Activated B cell treated with CpG ODN at 0.5 μM for 24 hours (primary cell): ENCODE results near the gene COL12A1. TPM values are rescaled to one million over a fixed set of nuclear protein-coding genes. Genes with fewer than 3 reads are reported as not detected.

Source experiments
- ATAC-seq: fragments of 200-7000 bp; cut with Tn5 transposase; one replicate; pipeline ENCODE4 v1.10.0; 2021; ENCODE audit warnings: low read depth, mild to moderate bottlenecking, moderate library complexity
- CTCF ChIA-PET: fragments of 350-600 bp; sonication (Branson Sonifier 250); formaldehyde crosslinking; loops from one replicate; lab custom pipeline; 2021; ENCODE audit warnings: antibody characterized with exemption; lab: Charles Lee
- POLR2A ChIA-PET: fragments of 350-600 bp; sonication (Branson Sonifier 250); formaldehyde crosslinking; loops from one replicate; lab custom pipeline; 2021; ENCODE audit warnings: antibody characterized with exemption; lab: Charles Lee
- DNase-seq: peaks from one replicate; pipeline ENCODE4 v3.0.0; 2022
- H3K27ac Mint-ChIP-seq: one replicate; pipeline ENCODE4 v1.8.0; 2020; ENCODE audit warnings: mixed read lengths
- H3K27me3 Mint-ChIP-seq: one replicate; pipeline ENCODE4 v1.8.0; 2021; ENCODE audit warnings: mixed read lengths
- H3K36me3 Mint-ChIP-seq: one replicate; pipeline ENCODE4 v1.8.0; 2021; ENCODE audit warnings: low read depth, mixed read lengths
- H3K4me1 Mint-ChIP-seq: one replicate; pipeline ENCODE4 v1.8.0; 2021; ENCODE audit warnings: mixed read lengths
- H3K4me3 Mint-ChIP-seq: one replicate; pipeline ENCODE4 v1.8.0; 2020; ENCODE audit warnings: mild to moderate bottlenecking, mixed read lengths
- H3K9me3 Mint-ChIP-seq: one replicate; pipeline ENCODE4 v1.8.0; 2020; ENCODE audit warnings: mixed read lengths
- CTCF ChIP-seq: fragments of 200-600 bp; IDR thresholded peaks from one replicate; pipeline ENCODE4 v1.8.0; 2022; ENCODE audit warnings: antibody characterized with exemption, mild to moderate bottlenecking
- intact Hi-C: fragments of 100-400 bp; cut with micrococcal nuclease; formaldehyde crosslinking; loops from one replicate; pipeline ENCODE4 v1.15.1; 2024
- total RNA-seq: library from RNA; stranded (reverse); gene quantifications from 2 replicates; pipeline ENCODE4 v1.2.3, GENCODE V29; 2022

COL12A1 gene
- total RNA-seq, 1 donor from 2014 or later: not detected

DNA sequence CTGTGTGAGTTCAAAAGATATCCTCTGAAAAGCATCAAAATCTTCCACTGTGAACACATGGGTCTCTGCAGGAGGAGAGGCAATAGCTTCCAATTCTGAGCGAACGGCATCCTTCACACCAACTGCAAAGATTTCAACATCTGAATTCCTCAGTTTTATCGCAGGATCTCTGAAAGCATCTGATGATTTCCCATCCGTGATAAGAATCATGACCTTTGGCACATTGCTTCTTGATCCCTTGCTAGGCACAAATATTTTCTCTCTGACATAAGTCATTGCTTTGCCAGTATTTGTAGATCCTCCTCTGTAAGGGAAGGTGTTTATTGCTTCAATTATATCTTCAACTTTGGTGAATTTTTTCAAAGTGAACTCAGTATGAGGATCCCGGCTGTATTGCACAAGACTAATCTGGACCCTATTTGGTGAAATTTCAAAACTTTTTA lies 22.7 kb downstream of the COL12A1 start:
- ChIA-PET CTCF (no interaction called here), POLR2A (no interaction called here)
- Mint-ChIP-seq H3K27ac (no peak overlapping the region), H3K4me3 (no peak overlapping the region), H3K36me3 (no peaks in the 10 kb centered on the region), H3K27me3 (peaks cover 17% of the 10 kb centered on the region), H3K9me3 (peaks cover 4% of the 10 kb centered on the region), H3K4me1 (no peaks in the 10 kb centered on the region)
- TF ChIP-seq CTCF: no peak
- DNase-seq: no peak
- no peak for ATAC-seq
- intact Hi-C loops: no loop called here

DNA sequence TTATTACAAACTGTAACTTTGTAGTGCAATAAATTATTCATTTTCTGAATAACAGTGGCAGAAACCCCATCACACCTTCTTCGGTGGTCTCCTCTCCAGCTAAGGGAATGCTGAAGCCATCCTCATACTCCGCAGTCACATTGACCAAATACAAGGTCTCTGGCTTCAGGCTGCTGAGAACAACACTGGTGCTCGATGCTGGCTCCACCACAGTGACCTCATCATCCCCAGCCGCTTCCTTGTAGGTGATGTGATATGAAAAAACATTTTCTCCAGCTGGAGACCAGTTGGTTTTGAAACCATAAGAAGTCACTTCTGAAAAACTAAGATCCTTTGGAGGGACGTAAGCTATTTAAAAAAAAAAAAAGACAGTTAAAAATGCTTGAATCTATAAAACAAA lies 25.0 kb downstream of the COL12A1 start:
- Mint-ChIP-seq H3K27ac (no peak overlapping the region), H3K4me1 (no peaks in the 10 kb centered on the region), H3K36me3 (no peaks in the 10 kb centered on the region), H3K9me3 (no peaks in the 10 kb centered on the region), H3K27me3 (peaks cover 19% of the 10 kb centered on the region), H3K4me3 (no peak overlapping the region)
- DNase-seq: no peak
- CTCF ChIA-PET: no interaction called here
- POLR2A ChIA-PET: no interaction called here
- intact Hi-C loops: no loop called here
- no peak for TF ChIP-seq CTCF
- ATAC-seq: no peak

DNA sequence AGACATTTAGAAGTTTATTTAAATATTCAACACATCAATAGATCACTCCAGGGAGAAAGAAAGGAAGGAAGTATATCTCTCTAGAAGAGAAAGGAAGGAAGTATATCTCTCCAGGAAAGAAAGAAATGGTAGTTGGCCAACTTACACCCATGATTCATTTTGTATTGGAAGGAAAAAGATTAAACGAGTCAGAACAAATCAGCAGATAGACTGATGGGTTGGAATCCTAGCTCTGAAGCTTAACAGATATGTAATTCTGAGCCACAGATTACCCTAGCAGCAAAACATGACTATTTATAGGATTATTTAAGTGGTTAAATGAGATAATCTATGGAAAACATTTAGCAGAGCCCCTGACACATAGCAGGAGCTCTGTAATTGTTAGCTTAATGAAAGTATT lies 27.1 kb downstream of the COL12A1 start:
- CTCF ChIA-PET: no interaction called here
- H3K27me3 Mint-ChIP-seq: peaks cover 12% of the 10 kb centered on the region

GRCh38 chr6:75176076-75176582 lies 29.7 kb downstream of the COL12A1 start:
- no peak for DNase-seq
- intact Hi-C loops: no loop called here
- Mint-ChIP-seq H3K27me3 (peaks cover 8% of the 10 kb centered on the region), H3K36me3 (no peaks in the 10 kb centered on the region), H3K27ac (no peak overlapping the region), H3K4me1 (no peaks in the 10 kb centered on the region), H3K9me3 (no peaks in the 10 kb centered on the region), H3K4me3 (no peak overlapping the region)
- TF ChIP-seq CTCF: no peak
- POLR2A ChIA-PET: no interaction called here
- CTCF ChIA-PET: no interaction called here
- no peak for ATAC-seq

More for the DNA sequence above, 27.1 kb downstream of the COL12A1 start:
- Mint-ChIP-seq H3K27ac (no peak overlapping the region), H3K36me3 (no peaks in the 10 kb centered on the region), H3K9me3 (no peaks in the 10 kb centered on the region), H3K4me3 (no peak overlapping the region), H3K4me1 (no peaks in the 10 kb centered on the region)
- intact Hi-C loops: no loop called here
- ATAC-seq (no peak), DNase-seq (no peak)
- POLR2A ChIA-PET: no interaction called here
- no peak for TF ChIP-seq CTCF

GRCh38 chr6:75171986-75172385 lies 33.9 kb downstream of the COL12A1 start:
- no peak overlapping the region for H3K4me3 Mint-ChIP-seq
- intact Hi-C loops: no loop called here
- no peaks in the 10 kb centered on the region for H3K36me3 Mint-ChIP-seq
- no peaks in the 10 kb centered on the region for H3K9me3 Mint-ChIP-seq
- H3K4me1 Mint-ChIP-seq: no peaks in the 10 kb centered on the region
- CTCF ChIA-PET: no interaction called here
- peaks cover 8% of the 10 kb centered on the region for H3K27me3 Mint-ChIP-seq
- ATAC-seq (no peak), DNase-seq (no peak)
- no peak for TF ChIP-seq CTCF
- no peak overlapping the region for H3K27ac Mint-ChIP-seq
- POLR2A ChIA-PET: no interaction called here
